GM20000 (cell line): ENCODE results near the gene GALE.

Experiments used
- DNase-seq: peaks from one replicate; pipeline ENCODE4 v3.0.0; 2012; ENCODE audit warnings: low spot score
- TF ChIP-seq, protein P1 (sequence below): IDR thresholded peaks from 2 replicates; pipeline ENCODE4 v1.5.1; 2012; ENCODE audit warnings: mild to moderate bottlenecking, control low read depth; ENCODE audit errors: extremely low read depth, missing control alignments

The GALE gene

DNA sequence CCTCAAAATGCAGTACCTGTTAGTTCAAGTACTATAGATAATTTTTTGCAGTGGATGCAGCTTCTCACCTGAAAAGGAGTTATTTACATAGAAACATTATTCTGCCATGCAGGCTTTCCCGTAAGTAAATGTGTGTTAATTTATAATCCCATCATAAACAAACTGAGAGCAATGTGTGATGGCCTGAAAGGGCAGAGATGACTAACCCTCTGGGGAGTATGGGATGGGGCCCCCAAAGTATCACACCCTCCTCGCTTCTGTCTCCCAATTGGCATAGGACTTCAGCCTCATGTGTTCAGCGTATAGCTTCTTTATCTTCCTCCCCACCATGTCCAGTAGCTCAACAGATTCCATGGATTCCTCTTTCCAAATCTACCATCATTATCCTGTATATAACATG is 17.1 kb upstream of the GALE start:
- TF ChIP-seq, protein P1, sequence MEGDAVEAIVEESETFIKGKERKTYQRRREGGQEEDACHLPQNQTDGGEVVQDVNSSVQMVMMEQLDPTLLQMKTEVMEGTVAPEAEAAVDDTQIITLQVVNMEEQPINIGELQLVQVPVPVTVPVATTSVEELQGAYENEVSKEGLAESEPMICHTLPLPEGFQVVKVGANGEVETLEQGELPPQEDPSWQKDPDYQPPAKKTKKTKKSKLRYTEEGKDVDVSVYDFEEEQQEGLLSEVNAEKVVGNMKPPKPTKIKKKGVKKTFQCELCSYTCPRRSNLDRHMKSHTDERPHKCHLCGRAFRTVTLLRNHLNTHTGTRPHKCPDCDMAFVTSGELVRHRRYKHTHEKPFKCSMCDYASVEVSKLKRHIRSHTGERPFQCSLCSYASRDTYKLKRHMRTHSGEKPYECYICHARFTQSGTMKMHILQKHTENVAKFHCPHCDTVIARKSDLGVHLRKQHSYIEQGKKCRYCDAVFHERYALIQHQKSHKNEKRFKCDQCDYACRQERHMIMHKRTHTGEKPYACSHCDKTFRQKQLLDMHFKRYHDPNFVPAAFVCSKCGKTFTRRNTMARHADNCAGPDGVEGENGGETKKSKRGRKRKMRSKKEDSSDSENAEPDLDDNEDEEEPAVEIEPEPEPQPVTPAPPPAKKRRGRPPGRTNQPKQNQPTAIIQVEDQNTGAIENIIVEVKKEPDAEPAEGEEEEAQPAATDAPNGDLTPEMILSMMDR = no peak
- DNase-seq = no peak

DNA sequence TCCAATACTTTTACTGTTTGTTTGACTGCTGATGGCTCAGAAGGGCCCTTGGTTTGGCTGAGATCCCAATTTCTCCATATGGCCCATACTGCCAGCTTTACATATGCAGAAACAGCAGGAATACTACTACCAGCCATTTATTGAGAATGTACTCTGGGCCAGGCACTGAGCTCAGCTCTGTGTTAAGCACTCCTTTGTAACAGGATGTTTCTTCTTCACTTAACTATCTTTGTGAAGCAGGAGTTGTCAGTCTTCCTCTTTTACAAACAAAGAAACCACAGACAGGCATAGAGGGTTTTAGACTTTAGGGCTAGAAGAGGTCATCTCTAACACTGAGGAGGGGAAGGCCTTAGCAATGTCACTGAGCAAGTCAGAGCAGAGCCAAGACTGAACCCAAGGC is 16.4 kb upstream of the GALE start:
- no peak for DNase-seq
- TF ChIP-seq, protein P1 = no peak

DNA sequence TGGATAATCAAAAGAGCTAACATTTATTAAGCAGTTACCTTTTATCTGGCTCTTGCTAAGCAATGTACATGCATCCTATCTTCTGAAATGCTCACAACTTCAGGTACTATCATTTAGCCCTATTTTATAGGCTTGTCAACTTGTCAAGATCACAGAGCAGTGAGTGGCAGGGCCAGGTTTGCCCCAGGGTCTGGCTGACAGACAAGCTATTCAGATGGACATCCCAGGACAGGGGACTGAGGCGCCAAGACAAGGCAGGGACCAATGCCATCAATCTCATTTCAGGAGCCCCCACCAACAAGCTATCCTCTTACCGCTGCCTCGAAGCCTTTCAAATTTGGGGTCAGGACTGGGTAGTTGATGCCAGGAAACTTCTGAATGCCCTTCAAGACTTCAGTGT is 15.8 kb upstream of the GALE start:
- no peak for DNase-seq
- TF ChIP-seq, protein P1 = no peak

DNA sequence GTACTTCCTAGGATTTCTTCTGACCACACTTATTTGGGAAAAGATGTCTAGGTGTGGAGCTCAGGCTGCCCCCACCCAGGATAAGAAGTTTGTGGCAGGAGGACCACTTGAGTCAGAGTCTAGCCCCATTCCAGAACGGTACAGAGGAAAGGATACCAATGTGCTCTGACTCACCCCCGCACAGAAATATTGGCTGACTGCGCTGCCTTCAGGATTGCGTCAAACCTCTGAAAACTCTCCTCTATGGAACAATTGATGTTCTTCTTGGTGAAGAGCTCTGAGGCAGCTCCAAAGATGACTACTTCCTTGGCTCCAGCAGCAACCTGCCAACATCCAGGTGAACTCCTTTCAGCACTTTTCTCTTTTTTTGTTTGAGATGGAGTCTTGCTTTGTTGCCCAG is 13.5 kb upstream of the GALE start:
- TF ChIP-seq, protein P1 = no peak
- DNase-seq = no peak

DNA sequence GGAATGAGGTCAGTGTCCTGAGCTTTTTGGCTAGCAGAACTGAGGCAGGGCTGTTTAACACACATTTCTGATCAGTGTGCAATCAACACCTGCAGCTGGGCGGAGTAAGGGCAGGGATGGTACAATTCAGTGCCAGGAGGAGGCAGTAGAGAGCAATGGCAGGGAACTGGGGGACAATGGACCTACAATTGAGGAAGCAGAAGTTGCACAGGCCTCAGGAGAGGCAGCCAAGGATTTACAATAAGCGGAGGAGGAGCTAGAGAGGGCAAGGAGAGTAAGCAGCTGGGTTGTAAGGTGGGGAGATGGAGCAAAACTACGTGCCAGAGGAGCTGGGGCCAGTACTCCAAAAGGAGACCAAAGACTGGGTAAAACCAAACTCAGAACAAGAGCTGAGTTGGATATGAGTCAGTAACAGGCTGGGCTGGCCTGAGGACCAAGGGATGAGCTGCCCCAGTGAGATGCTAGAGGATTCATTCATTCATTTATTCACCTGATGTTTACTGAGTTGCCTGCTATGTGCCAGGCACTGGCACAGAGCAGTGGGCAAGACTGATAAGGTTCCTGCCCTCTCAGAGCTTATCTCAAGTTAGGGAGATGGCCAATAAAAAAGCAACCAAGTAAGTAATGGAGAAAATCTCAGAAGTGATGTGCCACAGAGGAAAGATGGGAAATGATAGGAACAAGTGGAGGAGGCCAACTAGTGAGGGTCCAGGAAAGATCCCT is 10.4 kb upstream of the GALE start:
- DNase-seq = peak; percentile 69
- TF ChIP-seq, protein P1 = peak; percentile 91

DNA sequence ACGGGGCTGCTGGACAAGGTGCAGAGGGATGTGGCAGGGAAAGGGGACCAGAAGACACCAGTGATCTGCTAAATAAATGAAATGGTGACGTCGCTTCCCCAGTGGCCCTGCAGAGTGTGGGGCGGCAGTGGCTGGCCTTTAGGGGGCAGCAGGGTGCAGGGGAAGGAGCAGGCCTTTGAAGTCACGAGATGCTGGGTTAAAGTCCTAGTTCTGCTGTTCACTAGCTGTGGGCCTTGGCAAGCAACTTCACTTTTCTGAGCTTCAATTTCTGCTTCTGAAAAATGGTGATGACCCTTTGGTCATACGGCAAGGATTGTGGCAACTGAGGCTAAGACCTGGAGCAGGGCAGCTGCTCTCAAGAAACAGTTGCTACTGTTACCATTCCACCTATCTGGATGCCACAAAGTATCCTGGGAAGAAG is 9.2 kb upstream of the GALE start:
- DNase-seq = peak; percentile 85
- TF ChIP-seq, protein P1 = peak; percentile 96

DNA sequence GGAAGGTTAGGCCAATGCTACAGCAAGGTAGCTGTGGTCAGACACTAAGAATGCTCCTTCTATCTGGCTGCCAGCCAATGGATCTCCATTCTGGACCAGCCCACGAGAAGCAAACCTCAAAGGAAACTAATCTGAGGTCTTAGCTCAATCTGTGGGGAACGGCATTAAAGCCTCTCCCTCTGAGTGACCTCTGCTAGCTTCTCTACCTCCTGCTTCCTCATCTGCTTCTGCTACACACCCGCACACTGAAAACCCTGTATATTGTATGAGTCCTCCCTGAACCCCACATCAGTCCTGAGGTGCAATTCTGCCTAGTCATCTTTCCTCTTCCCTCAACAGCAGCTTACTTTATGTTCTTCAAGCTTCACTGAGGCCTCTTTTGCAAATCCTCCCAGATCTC is 6.9 kb upstream of the GALE start:
- DNase-seq = no peak
- TF ChIP-seq, protein P1 = no peak
